HG03571 (cell line): ENCODE data around the gene CXCR4.

ENCODE experiments used
- ATAC-seq: cut with Tn5 transposase; IDR thresholded peaks from one replicate; pipeline ENCODE4 v1.9.1; 2021; ENCODE audit not compliant: unreplicated experiment

The CXCR4 gene

DNA sequence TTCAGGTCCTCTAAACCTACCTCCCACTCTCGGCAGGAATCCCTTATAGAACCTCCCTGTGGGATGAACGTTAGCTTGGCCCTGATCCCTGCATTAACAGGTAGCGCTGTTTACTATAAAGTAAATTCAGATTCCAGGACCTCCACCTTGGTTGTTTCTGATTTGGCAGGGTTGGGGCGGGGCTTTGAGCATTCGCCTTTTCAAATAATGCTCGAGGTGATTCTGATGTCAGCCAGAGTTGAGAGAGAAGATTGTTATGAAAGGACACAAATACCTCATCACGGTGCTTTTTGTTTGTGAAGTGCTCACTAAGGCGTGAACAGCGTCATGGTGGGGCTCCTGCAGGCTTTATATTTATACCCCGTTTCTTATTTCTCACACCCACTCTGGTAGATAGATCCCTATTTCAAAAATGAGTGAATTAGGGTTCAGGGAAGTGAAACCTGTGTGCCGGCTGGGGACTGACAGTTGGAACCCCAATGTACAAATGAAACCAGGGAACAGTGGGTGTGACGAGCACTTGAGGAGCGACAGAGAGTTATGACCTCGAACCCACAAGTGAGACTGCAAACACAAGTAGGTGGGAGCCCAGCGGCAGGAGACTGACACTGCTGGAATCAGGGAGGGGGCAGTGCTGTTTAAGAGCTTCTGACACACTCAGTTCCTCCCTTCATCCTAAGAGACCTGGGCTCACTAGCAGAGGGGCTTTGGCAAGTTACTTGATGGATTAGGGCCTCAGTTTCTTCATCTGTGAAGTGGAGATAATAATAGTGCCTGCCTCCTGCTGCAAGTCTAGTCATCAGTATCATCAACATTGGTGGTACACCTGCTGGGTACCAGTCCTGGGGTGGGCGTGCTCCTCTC, 14.2 kb upstream of the CXCR4 start:
- peak; percentile 76 for ATAC-seq

DNA sequence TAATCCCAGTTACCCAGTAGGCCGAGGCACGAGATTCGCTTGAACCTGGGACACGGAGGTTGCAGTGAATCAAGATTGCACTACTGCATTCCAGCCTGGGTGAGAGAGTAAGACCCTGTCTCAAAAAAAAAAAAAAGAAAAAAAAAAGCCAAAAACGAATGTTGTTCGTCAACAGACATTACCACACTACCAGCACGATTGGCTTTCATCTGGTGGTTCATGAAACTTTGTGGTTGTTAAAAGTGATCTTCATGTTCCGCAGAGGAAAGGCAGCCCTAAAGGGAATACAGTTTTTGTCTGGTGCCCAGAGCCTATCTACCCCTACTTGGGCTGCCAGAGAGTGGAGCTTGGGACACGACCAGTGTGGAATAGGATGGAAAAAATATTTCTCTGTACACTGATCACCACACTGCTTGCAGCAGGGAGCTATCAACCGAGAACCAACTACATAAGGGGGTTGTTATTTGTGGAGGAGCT, 13.6 kb upstream of the CXCR4 start:
- ATAC-seq, result peak; percentile 9

DNA sequence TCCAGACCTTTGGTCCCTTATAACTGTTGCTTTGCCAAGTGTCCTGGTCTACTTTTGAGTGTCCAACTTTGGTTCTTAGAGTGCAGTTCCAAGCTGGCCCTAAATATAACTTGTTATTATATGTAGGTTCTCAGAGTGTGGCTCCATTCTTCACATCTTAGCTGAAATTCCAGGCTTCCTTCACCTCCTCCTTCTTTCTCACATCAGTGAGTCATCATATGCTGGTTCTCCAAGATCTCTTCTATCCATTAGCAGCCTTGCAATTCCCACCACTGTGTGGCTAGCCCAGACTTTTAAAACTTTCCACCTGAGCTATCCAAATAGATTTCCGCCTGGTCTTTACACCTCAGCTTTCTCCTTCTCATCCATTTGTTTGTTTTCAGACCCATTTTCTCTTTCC, 12.6 kb upstream of the CXCR4 start:
- no peak for ATAC-seq

DNA sequence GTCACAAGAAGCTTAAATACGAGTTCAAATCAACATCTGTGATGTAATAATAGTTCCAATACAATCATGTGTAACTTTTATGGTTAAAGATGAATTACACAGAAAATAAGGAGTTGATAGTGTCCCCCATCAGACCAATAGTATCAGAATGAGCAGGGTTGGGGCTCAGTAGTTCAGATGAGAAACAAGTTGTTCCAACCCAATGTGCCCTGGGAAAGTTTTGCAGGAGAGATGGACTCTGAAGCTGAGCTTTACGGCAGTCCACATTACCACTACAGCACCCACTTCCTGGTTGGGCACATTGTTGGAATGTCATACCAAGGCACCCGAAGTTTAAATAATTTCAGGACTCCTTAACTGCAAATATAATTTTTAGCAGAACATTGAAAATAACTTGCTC, 12.1 kb upstream of the CXCR4 start:
- ATAC-seq, result no peak

DNA sequence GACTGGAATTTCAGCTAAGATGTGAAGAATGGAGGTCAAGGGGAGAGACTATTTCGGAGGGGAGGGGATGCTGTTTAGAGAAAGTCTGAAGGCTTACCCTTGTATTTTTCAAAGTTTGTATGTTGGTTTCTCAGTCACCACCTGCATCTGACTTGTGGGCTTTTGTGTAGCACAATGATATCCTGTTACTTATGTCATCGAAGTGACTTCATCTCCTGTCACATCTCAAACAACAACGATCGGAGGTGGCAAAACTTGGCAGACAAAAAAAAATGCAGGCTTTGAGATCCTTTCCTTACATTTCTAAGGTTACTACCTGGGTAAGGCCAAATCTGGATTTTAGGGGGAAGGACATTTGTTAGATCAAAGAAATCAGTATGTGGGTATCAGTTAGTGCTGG, 11.7 kb upstream of the CXCR4 start:
- ATAC-seq, result no peak

DNA sequence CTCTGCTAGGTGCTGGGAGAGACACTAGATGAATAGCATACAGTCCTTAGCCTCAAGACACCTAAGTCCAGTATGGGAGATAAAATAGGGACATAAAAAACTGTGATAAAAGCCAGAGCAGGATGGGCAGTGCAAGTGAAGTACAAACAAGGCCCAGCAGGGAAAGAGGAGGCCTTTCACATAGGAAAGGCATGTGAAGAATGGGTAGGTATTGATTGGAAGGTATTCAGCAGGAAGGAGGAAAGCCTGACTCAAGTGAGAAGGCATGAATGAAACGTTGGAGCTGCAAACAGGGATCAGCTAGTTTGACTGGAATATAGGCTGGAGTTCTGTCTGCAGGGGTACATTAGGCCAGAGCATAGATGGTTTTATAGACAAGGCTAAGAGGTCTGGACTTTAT, 11.0 kb upstream of the CXCR4 start:
- ATAC-seq, result no peak

DNA sequence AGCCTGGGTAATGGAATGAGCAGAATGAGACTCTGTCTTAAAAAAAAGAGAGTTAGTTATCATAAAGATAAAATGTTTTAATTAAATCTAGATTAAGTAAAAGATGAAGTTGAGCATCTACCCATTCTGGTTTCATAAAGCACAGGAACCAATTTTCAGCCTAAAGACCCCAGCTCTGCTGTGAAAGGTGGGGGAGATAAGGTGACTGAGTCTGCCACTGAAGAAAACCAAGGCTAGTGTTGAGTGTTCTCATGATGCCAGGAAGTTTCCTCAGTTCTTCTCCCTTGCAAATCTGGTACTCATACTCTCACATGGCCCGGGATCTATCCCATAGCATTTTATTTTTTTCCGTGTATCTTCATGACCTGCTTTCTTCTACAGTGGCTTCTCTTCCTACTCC, 10.4 kb upstream of the CXCR4 start:
- no peak for ATAC-seq

DNA sequence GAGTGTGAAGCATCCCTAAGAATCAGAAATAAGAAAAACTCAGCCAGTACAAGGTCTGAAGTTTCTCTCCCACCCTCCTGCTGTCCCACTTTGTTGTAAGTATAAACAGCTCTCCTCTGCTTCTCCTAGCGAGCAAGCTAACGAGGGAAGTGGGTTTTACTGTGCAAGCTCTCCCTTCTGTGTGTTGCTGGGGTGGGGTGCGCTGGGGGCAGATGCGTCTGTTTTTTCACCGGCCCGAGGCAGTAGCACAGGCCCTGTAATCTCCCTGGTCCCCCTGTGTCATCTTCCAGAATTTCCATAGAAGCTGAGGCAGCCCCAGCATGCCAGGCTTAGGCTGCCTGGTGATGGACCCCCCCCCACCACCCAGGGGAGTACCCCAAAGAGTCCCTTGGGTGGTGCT, 9.4 kb upstream of the CXCR4 start:
- no peak for ATAC-seq

DNA sequence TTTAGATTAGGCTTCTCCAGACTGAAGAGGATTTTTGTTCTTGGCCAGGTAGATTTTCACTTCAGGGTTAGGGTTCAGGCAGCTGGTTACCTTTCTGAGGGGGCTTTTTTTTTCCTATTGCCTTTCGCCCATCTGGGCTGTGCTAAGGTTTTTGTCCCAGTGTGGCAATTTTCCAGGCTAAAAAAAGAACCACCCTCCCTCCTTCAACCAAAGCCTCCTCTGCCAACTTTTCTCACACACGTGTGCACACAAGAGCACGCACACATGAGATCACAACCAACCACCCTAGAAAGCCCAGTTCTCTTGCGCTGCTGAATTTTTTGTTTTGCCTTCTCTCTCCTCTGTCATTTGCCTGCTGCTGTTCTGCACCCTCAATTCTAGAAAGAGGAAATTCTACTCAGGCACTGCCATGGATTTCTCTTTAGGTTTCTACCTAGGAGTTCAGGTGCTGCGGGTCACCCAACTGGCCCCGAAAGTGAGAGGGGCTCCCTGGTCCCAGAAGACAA, 8.5 kb upstream of the CXCR4 start:
- no peak for ATAC-seq

DNA sequence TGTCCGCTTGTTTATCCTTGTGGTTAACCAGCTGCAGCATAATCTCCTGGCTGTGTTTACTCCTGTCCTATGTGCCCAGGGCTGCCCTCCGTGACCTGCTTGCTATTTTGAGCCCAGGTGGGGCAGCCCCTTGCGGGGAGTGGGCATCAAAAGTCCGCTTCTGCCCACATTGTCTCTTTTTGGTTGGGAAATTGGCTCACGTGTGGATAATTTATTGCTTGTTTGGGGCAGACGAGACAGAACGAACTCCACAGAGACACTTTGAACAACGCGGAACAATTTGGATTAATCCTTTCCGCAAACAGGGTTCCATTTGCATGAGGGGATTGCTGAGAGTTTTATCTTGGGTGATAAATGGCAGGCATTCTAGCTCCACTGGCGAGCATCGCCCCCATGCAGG, 8.1 kb upstream of the CXCR4 start:
- no peak for ATAC-seq

DNA sequence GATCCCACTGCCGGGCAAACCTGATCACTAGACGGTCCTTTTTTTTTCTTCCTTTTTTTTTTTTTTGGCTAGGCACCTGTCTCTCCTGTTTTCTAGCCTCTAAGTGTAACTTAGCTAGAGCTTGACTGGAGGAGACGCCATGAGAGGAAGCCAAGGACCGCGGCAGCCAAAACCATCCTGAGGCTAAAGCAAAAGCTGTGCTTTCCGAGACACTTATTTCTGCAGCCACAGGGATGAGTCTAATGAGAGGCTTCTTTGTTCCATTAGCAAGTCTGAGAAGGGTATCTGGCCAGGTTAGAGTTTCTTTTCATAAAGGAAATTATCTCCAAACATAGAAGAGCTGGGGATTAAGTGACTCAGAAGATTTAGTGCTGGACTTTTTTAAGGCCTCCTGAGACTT, 7.3 kb upstream of the CXCR4 start:
- ATAC-seq, result no peak

DNA sequence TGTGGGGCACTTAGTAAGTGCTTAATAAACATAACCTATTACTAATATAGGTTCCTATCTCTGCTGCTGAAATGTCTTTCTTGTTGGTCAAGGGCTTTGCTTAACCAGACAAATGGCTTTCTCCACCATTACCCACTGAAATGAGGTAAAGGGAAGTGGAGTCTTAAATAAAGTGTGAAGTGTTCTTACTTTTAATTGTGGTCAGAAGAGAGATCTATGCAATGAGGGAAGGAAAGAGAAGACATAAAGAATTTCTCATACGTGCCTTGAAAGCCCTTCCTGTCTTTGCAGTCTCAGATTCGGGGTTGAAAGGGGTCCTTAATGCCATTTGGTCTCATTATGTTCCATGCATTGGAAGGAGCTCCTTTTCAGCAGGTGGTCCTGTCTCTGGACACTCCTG, 6.9 kb upstream of the CXCR4 start:
- ATAC-seq, result no peak

DNA sequence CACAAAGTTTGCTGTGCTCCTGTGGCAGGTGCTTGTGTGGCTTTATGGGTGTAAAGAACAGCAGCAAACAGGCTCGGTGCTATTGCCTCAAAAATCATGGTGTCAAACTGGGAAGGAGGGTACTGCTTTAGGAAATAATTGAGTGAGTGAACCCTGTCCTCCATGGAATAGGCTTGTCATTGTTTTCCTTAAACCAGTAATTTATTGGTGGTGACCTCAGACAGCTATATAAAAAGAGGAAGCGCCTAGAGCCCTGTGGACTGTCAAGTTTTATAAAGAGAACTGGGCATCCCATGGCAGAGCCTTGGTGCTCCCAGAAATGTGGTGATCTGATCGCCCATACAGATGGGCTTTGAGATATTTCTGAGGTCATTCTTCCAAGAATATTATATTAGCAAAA, 4.7 kb upstream of the CXCR4 start:
- no peak for ATAC-seq

DNA sequence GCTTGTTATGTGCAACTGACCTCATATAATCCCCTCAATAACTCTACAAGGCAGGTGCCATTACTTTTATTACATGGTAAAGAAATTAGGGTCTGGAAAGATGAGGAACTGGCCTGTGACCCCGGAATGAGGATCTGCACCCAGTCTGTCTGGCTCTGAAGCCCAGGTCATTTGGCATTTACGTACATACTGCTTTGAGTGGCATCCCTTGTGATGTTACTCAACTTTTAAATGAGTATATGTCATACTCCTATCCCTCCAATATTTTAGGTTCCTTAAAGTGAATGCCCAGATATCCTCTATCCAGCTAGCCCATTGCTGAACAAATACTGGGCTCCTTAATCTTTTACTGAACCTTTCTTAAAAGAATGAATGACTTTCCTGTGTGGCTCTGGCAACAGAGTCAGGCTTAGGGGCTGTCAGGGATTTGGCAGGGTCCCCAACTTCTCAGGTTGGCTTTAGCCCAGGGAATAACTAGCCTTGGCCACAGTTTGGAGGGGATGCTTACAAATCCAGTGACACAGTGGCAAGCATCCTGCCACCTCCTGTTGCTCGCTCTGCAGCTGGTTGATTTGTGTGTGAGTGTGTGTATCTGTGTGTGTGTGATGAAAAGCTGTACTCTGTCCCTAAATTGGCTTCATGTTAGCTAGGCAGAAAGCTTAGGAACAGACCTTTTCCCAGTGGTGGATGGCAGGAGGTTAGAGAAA, 3.4 kb upstream of the CXCR4 start:
- ATAC-seq, result no peak

DNA sequence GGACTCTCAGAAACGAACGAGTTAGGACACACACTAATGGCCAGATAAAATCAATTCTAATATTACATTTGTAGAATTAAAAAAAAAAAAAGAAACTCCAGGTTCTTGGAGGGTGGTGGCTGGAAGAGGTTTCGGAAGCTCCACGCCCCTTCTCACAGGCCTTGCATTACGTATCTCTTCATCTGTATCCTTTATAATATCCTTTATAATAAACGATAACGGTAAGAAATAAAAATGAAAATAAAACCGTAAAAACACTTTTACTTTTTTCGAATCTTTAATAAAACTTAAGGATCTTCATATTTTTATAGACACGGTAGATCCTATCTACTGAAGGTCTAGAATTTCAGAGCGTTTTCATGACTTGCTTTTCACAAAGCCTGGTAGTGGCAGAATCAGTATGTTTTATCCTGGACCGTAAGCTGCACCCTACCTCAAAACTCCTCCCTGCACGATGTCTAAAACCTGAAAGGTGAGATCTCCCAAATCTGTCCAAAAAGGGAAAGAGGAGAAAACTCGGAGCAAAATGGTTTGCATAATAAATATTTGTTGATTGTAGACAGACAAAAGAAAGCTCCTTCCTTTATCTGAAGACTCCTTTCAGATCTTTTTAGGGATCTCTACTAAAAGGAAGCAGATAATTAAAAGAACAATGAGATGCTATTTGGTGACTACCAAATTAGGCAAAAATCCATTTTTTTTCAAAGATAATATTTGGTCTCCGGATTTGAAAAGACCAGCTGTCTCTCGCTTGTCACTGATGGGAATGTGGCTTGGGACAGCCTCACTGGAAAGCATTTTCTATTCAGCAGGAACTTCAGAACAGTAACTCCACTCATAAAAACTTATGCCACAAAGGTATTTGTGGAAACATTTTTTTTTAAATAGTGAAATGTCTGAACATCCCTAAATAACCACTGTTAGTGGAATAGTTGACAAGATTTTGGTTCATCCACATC, 2.0 kb upstream of the CXCR4 start:
- no peak for ATAC-seq

DNA sequence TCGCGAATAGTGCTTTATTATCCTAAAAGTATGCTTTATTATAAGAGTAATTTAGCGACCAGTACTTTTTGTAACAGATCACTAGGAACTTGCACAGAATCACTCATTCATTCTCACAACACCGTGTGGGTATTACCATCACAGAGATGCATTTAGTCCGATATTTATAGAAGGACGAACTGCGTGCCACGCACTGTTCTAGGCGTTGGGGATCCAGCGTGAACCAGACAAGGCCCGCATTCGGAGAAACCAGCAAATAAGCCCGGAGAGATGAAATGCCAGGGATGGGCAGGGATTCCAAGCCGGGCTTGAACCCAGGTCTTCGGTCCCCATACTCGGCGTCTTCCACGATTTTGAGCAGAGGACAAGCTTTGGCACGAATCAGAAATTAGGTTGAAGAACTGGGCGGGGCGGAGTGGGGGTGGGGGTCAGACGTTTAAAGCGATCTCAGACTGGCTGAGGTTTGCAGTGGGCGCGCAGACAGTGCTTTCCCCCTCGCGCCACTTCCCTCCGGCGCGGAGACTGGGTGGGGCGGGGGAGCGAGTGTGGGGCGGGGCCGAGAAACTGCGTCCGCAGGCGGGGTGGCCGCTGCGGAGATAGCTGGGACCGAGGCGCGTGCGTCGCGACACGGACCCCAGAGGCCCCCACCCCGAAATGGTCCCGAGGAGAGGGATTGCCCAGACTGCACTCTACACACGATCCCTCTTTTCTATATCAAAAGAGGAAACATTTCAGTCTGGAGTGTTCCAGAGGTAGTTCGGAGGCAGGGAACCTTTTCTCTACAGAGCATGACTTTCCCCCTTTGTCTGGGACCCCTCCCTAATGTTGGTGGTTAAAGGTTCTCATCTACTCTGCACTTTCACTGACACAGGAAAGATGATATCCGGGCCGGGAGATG, 1.1 kb upstream of the CXCR4 start:
- ATAC-seq, result no peak

DNA sequence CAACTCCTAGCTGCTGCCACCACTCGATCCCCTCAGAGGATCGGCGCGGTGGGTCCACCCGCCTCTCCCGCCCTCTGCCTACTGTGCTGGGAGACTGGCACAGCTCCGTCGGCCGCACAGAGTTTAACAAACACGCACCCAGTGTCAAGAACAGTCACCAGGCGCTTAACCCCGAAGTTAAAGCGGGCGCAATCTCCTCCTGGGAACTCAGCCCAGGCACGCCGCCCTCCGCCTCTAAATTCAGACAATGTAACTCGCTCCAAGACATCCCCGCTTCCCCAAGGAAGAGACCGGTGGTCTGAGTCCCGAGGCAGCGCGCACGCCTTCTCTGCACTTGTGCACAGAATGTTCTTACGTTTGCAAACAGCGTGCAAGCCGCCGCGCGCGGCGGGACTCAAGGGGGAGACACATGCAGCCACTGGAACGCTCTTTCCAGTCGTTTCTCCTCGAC, 533 bp downstream of the CXCR4 start:
- peak; percentile 27 for ATAC-seq

DNA sequence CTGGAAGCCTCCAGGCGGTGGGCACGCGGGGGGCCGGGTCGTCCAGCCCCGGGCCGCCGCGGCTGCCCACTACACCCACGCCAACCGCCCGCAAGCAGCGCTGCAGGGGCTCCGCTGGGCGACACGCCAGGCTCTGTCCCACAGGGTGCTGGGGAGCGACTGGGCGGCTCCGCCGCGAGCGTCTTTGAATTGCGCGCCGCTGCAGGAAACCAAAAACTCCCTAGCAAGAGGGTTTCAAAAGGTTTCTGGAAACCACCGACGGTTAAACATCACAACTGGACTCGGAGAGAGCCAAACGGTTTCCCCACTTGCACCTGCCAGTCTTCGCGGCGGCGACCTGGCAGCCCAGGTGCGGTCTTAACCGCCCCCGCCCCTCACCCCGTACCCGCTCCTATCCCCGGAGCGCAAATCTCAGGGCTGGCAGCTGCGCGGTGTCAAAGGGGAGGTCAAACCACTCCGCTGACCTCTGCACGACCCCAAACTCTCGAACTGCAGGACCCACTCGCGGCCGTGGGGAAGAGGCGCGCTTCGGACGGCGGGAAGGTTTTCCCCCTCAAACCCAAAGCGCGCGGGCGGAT, 1.0 kb downstream of the CXCR4 start:
- peak; percentile 54 for ATAC-seq

DNA sequence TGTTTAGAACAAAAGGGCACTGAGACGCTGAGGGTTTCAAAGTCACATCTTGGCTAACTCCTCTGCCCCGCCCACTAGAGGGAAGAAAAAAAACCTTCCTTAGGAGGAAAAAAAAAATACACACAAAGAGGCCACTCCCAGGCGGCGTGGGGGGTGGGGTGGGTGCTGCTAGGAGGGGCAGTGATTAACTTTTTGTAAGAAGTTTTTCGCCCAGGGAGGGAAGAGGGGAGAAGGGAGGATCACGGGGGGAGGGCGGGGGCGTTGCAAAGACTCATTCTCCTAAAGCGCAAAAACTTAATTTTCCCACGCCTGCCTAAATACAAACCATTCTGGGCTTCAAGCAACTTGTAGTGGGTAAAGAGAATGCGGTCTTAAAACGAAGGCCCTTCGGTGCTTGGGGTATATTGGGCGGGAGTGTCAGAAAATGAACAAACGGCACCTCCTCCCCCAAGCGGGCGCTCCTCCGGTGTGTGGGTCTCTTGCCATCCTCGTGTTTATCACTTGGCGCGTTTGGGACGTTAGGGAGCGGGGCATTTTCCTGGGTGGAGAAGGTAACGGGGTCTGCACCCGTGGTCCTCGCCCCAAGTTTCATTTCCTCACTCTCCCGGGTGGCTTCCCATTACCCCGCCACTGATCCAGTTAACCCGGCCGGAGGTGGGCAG, 1.7 kb downstream of the CXCR4 start:
- peak; percentile 18 for ATAC-seq
